Mesenchymal stem cell (in vitro differentiated cells and primary cell): ENCODE data around the gene FAS.
A peak's percentile ranks its signal among the peaks of the same experiment; 100 is the strongest.

Source experiments
- DNase-seq: peaks from one replicate; pipeline ENCODE4 v3.0.0-alpha.2; 2013
- H2AFZ ChIP-seq: one replicate; pipeline ENCODE4 v1.6.1; 2013; ENCODE audit warnings: low read depth, mild to moderate bottlenecking, control low read depth, inconsistent platforms, low read length, moderate library complexity
- H2AK5ac ChIP-seq: 2 replicates; pipeline ENCODE4 v1.6.1; 2013; ENCODE audit warnings: low read length, moderate library complexity, mild to moderate bottlenecking, inconsistent platforms; ENCODE audit not compliant: severe bottlenecking
- H2BK120ac ChIP-seq: one replicate; pipeline ENCODE4 v1.6.1; 2013; ENCODE audit warnings: low read depth, mild to moderate bottlenecking, inconsistent platforms, low read length, moderate library complexity
- H2BK12ac ChIP-seq, 2 experiments: one replicate each; pipeline ENCODE4 v1.6.1; 2013; ENCODE audit warnings: inconsistent platforms in 2 of 2, low read length in 2 of 2, mild to moderate bottlenecking in 2 of 2, moderate library complexity in 2 of 2, control low read depth in 1 of 2
- H2BK15ac ChIP-seq: one replicate; pipeline ENCODE4 v1.6.1; 2013; ENCODE audit warnings: mild to moderate bottlenecking, low read depth, inconsistent platforms; ENCODE audit not compliant: poor library complexity, severe bottlenecking
- H2BK5ac ChIP-seq: 2 replicates; pipeline ENCODE4 v1.6.1; 2013; ENCODE audit warnings: low read depth, mild to moderate bottlenecking, low read length, control low read depth, inconsistent platforms; ENCODE audit not compliant: poor library complexity, severe bottlenecking
- H3K14ac ChIP-seq, 2 experiments: one replicate each; pipeline ENCODE4 v1.6.1; 2013; ENCODE audit warnings: inconsistent platforms in 2 of 2, low read length in 2 of 2, control low read depth in 1 of 2, mild to moderate bottlenecking in 1 of 2, moderate library complexity in 1 of 2
- H3K18ac ChIP-seq, 2 experiments: one replicate each; pipeline ENCODE4 v1.6.1; 2013; ENCODE audit warnings: inconsistent platforms in 2 of 2, low read length in 2 of 2, control low read depth in 1 of 2, low read depth in 1 of 2, mild to moderate bottlenecking in 1 of 2
- H3K23ac ChIP-seq, 2 experiments: one replicate each; pipeline ENCODE4 v1.6.1; 2013; ENCODE audit warnings: inconsistent platforms in 2 of 2, low read length in 2 of 2, mild to moderate bottlenecking in 2 of 2, moderate library complexity in 2 of 2, control low read depth in 1 of 2
- H3K27ac ChIP-seq: 2 replicates; pipeline ENCODE4 v1.5.1; 2013; ENCODE audit warnings: mild to moderate bottlenecking, moderate library complexity, low read length, control low read depth, inconsistent platforms; ENCODE audit not compliant: poor library complexity, severe bottlenecking
- H3K27me3 ChIP-seq, 2 experiments: 2 replicates each; pipeline versions ENCODE4 v1.6.1 to v1.7.0; 2013; ENCODE audit warnings: low read length in 2 of 2, mild to moderate bottlenecking in 2 of 2, moderate library complexity in 2 of 2, control low read depth in 1 of 2, inconsistent platforms in 1 of 2; ENCODE audit not compliant: control insufficient read depth in 1 of 2, insufficient read depth in 1 of 2
- H3K36me3 ChIP-seq, 2 experiments: 2 replicates each; pipeline versions ENCODE4 v1.6.1 to v1.7.0; 2013; ENCODE audit warnings: low read length in 2 of 2, control low read depth in 1 of 2, inconsistent platforms in 1 of 2, low read depth in 1 of 2, mild to moderate bottlenecking in 1 of 2; ENCODE audit not compliant: insufficient read depth in 2 of 2, control insufficient read depth in 1 of 2
- H3K4ac ChIP-seq, 2 experiments: one replicate each; pipeline ENCODE4 v1.6.1; 2013; ENCODE audit warnings: inconsistent platforms in 2 of 2, low read length in 2 of 2, mild to moderate bottlenecking in 2 of 2, moderate library complexity in 2 of 2, control low read depth in 1 of 2, low read depth in 1 of 2
- H3K4me1 ChIP-seq: 2 replicates; pipeline ENCODE4 v1.6.1; 2013; ENCODE audit warnings: low read depth, low read length, control low read depth; ENCODE audit not compliant: control insufficient read depth, insufficient read depth
- H3K4me2 ChIP-seq: 2 replicates; pipeline ENCODE4 v1.6.1; 2013; ENCODE audit warnings: low read length, mild to moderate bottlenecking, inconsistent platforms; ENCODE audit not compliant: poor library complexity, severe bottlenecking
- H3K4me3 ChIP-seq, 2 experiments: 2 replicates each; pipeline versions ENCODE4 v1.5.1 to v1.7.0; 2013; ENCODE audit warnings: low read length in 2 of 2, mild to moderate bottlenecking in 2 of 2, control low read depth in 1 of 2, low read depth in 1 of 2; ENCODE audit not compliant: insufficient read depth in 1 of 2
- H3K79me1 ChIP-seq: replicated peaks from 2 replicates; pipeline ENCODE4 v1.6.1; 2013; ENCODE audit warnings: mild to moderate bottlenecking, control low read depth, low read length, inconsistent platforms; ENCODE audit not compliant: poor library complexity, severe bottlenecking
- H3K9ac ChIP-seq: 2 replicates; pipeline ENCODE4 v1.7.0; 2013; ENCODE audit warnings: mild to moderate bottlenecking, low read length, moderate library complexity
- H3K9me3 ChIP-seq: 2 replicates; pipeline ENCODE4 v1.7.0; 2013; ENCODE audit warnings: mild to moderate bottlenecking, low read length; ENCODE audit not compliant: control insufficient read depth
- H4K8ac ChIP-seq: one replicate; pipeline ENCODE4 v1.6.1; 2013; ENCODE audit warnings: inconsistent platforms, mild to moderate bottlenecking, low read length, moderate library complexity
- H4K91ac ChIP-seq: one replicate; pipeline ENCODE4 v1.6.1; 2013; ENCODE audit warnings: mild to moderate bottlenecking, low read length, inconsistent platforms
- WGBS: methylation state at CpG from one replicate; pipeline ENCODE4 v1.1.7; 2013; ENCODE audit warnings: mixed read lengths; 5-methylcytosine and 5-hydroxymethylcytosine counted together

Gene FAS

DNA sequence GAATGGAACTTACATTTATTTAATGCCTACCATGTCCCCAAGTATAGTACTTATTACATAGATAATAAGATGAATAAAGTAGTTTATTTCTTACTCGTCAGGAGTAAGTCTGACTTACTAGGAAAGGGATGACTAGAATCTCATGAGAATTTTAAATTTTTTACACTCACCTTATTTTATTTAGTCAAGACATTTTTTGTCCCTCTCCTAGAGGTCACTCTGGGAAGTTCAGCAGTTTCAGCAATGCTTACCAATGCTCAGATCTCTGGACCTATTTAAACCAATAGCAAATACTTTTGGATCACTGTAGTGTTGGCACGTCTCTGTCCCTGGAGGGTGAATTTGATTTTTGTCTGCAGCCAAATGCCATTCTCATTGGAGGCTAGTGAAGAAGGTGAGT is 27.3 kb upstream of the FAS start:
- H3K23ac ChIP-seq = no peak overlapping the region
- no peak overlapping the region for H3K18ac ChIP-seq
- DNase-seq = no peak
- H3K4me3 ChIP-seq = no peak overlapping the region
- H4K91ac ChIP-seq = no peak overlapping the region
- no peaks in the 10 kb centered on the region for H3K27me3 ChIP-seq
- no peak overlapping the region for H3K4me2 ChIP-seq
- no peaks in the 10 kb centered on the region for H3K36me3 ChIP-seq
- no peak overlapping the region for H2BK12ac ChIP-seq
- H2BK120ac ChIP-seq = no peak overlapping the region
- no peaks in the 10 kb centered on the region for H3K4me1 ChIP-seq
- H3K27ac ChIP-seq = no peak overlapping the region
- 100% methylated on average over 1 of the region's 2 CpGs for WGBS
- H3K79me1 ChIP-seq = peaks cover 5% of the 10 kb centered on the region
- H4K8ac ChIP-seq = no peak overlapping the region
- H3K9me3 ChIP-seq = no peaks in the 10 kb centered on the region
- H2BK15ac ChIP-seq = no peak overlapping the region
- H3K9ac ChIP-seq = no peak overlapping the region
- no peak overlapping the region for H3K4ac ChIP-seq
- H2BK5ac ChIP-seq = no peak overlapping the region
- no peak overlapping the region for H2AFZ ChIP-seq
- no peak overlapping the region for H3K14ac ChIP-seq
- no peak overlapping the region for H2AK5ac ChIP-seq

DNA sequence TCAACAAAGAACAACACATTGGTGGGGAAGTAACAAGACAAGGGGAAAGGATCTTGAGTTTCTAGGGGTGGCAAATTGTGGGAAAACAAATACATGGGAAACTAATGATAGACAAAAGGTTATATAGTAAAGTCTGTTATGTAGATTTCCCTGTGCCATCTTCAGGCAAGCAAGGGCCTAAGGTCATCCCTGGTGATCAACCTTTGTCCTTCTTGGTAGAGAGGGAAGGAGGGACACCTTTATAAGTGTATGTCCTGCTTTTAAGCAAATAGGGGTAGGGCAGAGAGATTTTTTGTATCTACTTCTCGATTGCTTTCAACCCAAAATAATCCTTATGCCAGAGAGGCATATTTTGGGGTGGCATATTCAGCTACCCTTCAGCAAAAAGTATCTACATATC is 26.2 kb upstream of the FAS start:
- Histone ChIP-seq H3K36me3 (no peaks in the 10 kb centered on the region), H2BK120ac (no peak overlapping the region), H2BK12ac (no peak overlapping the region), H2BK15ac (no peak overlapping the region), H3K14ac (no peak overlapping the region), H3K9me3 (no peaks in the 10 kb centered on the region), H3K18ac (no peak overlapping the region), H3K4me1 (no peaks in the 10 kb centered on the region), H3K27me3 (no peaks in the 10 kb centered on the region), H3K4ac (no peak overlapping the region), H4K91ac (no peak overlapping the region), H3K9ac (no peak overlapping the region), H3K79me1 (peaks cover 5% of the 10 kb centered on the region), H3K23ac (no peak overlapping the region), H3K4me3 (no peak overlapping the region), H3K27ac (no peak overlapping the region), H4K8ac (no peak overlapping the region), H2AFZ (no peak overlapping the region), H3K4me2 (no peak overlapping the region), H2AK5ac (no peak overlapping the region), H2BK5ac (no peak overlapping the region)
- WGBS = no CpG with 5 or more reads among the region's 1 CpG
- no peak for DNase-seq

DNA sequence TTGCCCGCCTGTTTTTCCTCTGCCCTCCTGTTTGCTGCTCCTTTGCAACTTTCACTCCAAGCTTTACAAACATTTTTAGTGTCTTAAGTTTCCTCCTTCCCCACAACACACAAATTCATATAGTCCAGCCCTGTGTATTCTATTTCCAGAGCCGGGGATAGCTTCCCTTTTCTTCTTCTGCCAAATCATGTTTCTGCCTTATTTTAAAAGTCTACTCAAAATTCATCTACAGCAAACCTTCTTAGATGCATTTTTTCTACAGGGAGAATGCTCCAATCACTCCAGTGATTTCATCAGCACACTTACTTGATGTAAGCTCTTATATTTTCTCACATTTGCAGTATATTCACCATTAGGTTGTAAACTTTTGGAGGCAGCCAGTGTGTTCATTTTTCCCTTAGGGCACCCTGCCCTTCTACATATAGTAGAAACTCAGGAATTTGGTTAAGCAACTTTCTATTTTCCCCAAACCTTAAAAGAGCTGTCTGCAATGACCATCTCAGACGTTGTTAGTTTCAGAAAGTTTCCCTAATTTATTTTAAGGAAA is 25.7 kb upstream of the FAS start:
- Histone ChIP-seq H3K36me3 (no peaks in the 10 kb centered on the region), H3K9me3 (no peaks in the 10 kb centered on the region), H2BK15ac (no peak overlapping the region), H3K4ac (no peak overlapping the region), H2AK5ac (no peak overlapping the region), H3K9ac (no peak overlapping the region), H2BK5ac (no peak overlapping the region), H3K14ac (no peak overlapping the region), H3K4me3 (no peak overlapping the region), H3K4me1 (no peaks in the 10 kb centered on the region), H3K79me1 (peaks cover 5% of the 10 kb centered on the region), H2AFZ (no peak overlapping the region), H4K8ac (no peak overlapping the region), H2BK12ac (no peak overlapping the region), H2BK120ac (no peak overlapping the region), H3K4me2 (no peak overlapping the region), H3K27ac (no peak overlapping the region), H4K91ac (no peak overlapping the region), H3K27me3 (no peaks in the 10 kb centered on the region), H3K18ac (no peak overlapping the region), H3K23ac (no peak overlapping the region)
- peak; percentile 24 for DNase-seq
- 93% methylated on average over 2 of the region's 3 CpGs for WGBS

DNA sequence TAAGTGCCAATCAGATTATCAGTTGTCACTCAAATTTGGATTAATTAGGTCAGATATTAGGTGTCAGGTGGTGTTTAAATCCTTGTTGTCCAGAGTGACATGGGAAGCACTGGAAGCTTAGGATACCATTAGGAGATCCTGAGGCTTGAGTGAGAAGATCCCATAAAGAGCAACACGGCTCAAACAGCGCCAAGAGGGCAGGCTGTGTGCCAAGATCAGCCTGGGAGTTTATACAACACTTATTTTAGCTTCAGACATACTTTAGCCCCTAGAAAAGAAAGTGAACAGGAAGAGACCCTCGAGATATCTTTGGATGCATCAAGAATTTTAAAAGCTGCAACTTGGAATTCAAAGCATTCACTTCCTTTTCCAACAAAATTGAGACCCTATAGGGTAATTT is 23.8 kb upstream of the FAS start:
- no peaks in the 10 kb centered on the region for H3K9me3 ChIP-seq
- H2BK5ac ChIP-seq = no peak overlapping the region
- H3K36me3 ChIP-seq = no peaks in the 10 kb centered on the region
- no peak overlapping the region for H4K91ac ChIP-seq
- H2AK5ac ChIP-seq = no peak overlapping the region
- no peaks in the 10 kb centered on the region for H3K4me1 ChIP-seq
- H4K8ac ChIP-seq = no peak overlapping the region
- no peak overlapping the region for H2AFZ ChIP-seq
- no peaks in the 10 kb centered on the region for H3K27me3 ChIP-seq
- no peak overlapping the region for H3K23ac ChIP-seq
- no peak overlapping the region for H3K14ac ChIP-seq
- H3K27ac ChIP-seq = no peak overlapping the region
- WGBS = 70% methylated on average over 2 of the region's 3 CpGs
- no peak overlapping the region for H3K9ac ChIP-seq
- no peak overlapping the region for H3K4me2 ChIP-seq
- H2BK15ac ChIP-seq = no peak overlapping the region
- H2BK120ac ChIP-seq = no peak overlapping the region
- H3K18ac ChIP-seq = peak overlapping the region in 1 of 2 experiments; percentile 2
- no peak overlapping the region for H3K4me3 ChIP-seq
- no peak overlapping the region for H2BK12ac ChIP-seq
- H3K79me1 ChIP-seq = peaks cover 3% of the 10 kb centered on the region
- DNase-seq = no peak
- no peak overlapping the region for H3K4ac ChIP-seq
